DMS79 (cell line): ENCODE measurements around the gene P2RX6.

Source experiments
- DNase-seq: peaks from one replicate; lab custom pipeline; 2025; lab: John Stamatoyannopoulos, UW

The P2RX6 gene

GRCh38 chr22:20979940-20980453, 35.0 kb upstream of the P2RX6 start:
- DNase-seq, result no peak

GRCh38 chr22:20980523-20980922, 34.4 kb upstream of the P2RX6 start:
- no peak for DNase-seq

- DNase-seq, result no peak
These were observed 33.8 kb upstream of the P2RX6 start for GRCh38 chr22:20980938-20981722.

GRCh38 chr22:20981787-20982562, 33.0 kb upstream of the P2RX6 start, which contains the start of gene LZTR1:
TSS of gene LZTR1 (plus strand) at chr22:20982297. CDS start at chr22:20982372, 75 bp downstream.
- no peak for DNase-seq

DNA sequence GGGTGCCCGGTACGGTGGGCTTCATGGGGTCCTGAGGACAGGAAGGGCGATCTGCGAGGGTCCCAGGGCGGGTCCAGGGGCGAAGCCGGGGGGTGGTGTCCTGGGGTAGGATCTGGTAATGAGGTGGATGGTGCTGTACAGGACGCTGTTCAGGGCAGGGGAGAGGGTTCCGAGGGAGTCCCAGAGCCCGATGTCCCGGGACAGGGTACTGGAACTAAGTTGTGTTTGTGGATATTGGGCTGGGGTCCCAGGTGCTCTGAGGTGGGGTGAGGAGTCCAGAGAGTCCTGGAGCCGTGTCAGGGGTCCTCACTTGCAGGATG, 32.4 kb upstream of the P2RX6 start:
- no peak for DNase-seq

GRCh38 chr22:20983081-20983771, 31.7 kb upstream of the P2RX6 start:
- DNase-seq, result no peak

DNA sequence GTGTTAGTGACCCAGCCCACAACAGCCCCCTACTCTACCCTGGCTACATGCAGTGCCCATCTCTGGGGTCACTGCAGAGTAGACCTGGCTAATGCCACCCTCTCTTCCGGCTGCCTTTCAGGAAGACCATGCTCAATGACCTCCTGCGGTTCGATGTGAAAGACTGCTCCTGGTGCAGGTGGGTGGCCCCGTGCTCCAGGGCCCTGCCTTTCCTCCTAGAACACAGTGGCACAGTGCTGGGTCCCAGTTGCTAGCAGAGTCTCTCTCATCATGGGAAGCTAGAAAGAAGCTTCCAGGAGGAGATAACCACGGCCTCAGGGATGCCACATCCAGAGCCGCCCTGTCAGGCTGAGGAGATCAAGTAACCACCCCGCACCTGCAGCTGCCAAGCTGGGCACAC, 29.2 kb upstream of the P2RX6 start:
- no peak for DNase-seq

- no peak for DNase-seq
These were observed 28.6 kb upstream of the P2RX6 start for GRCh38 chr22:20986365-20986764.

- no peak for DNase-seq
These were observed 27.6 kb upstream of the P2RX6 start for GRCh38 chr22:20987375-20987774.

GRCh38 chr22:20988573-20989322, 26.2 kb upstream of the P2RX6 start:
- DNase-seq, result no peak

DNA sequence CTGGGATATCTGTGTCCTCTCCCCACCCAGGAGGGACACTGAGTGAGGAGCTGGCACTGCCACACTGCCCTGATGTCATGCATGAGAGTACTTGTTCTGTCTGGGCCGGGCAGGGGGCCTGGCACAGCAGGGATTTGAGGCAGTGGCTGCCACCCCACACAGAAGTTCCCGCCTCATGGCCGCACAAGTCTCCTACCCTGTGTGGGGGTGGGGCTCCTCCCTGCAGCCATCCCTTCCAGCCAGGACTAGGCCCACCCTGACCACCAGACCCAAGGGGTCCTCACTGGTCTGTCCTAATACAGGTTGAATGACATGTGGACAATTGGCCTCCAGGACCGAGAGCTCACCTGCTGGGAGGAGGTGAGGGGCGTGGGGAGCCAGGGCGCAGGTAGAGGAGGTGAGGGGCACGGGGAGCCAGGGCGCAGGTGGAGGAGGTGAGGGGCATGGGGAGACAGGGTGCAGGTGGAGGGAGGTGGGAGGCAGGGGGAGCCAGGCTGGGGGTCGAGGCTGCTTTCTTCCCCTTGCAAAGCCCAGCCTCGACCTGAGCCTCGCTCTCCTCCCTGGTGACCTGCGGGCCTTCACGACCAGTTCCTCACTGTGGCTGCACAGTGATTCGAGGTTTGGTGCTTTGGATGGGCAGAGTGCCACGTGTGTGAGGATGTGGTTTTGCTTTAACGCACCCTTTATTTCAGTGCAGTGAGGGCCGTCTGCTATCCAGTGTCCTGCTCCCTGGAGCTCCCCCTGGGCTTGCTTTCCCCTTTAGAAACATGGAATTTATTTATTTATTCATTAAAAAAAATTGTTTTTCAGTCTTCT, 25.4 kb upstream of the P2RX6 start:
- no peak for DNase-seq

DNA sequence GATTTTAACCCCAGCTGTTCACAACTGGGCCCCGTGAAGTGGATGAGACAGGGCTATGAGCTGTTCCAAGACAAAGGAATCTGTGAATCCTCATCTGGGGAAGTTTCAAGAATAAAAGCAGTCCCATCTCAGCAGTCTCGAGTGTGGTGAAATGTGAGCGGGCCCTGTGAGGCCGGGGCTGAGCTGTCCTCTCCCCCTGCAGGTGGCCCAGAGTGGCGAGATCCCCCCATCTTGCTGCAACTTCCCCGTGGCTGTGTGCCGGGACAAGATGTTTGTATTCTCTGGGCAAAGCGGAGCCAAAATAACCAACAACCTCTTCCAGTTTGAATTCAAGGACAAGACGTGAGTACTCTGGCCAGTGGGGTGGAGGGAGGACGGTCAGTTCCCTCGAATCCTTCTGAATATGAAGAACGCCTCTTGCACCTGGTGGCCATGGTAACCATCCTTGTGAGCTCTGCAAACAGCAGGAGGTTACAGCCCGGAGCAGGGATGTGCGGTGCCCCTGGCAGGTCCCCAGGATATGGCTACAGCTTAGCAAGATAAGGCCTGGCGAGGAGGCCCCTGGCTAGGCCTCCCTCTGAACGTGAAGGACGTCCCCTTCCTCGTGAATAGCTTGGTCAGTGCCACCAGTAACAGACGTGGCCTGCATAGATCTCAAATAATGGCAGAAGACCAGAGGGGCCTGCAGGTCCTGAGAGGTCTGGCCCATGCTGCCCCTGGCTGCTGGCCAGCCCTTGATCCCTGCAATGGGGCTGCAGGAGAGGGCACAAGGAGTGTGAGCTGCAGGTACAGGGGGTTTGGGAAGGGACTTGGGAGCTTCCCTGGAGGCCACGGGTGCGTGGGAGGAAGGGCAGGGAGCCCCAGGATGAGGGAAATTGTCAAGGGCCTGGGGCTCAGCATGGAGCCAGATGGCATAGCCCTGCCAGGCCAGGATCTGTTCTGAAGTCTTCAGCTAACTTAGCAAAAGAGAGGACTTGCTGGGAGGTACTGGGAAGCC, 24.5 kb upstream of the P2RX6 start:
- DNase-seq, result no peak

GRCh38 chr22:20991252-20992055, 23.5 kb upstream of the P2RX6 start:
- no peak for DNase-seq

DNA sequence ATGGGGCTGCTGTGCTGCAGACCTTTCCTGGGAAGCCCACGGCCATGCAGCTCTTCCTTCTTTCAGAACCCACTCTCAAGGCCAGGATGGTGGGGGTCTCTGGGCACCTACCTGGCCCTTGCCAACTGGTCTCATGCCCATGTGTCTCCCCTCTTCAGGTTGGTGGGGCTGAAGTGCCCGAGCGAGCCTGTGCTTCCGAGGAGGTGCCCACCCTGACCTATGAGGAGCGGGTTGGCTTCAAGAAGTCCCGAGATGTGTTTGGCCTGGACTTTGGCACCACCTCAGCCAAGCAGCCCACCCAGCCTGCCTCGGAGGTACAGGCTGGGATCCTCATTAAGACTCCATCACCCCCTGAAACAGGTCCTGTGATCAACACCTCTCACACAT, 22.9 kb upstream of the P2RX6 start:
- DNase-seq, result no peak

- no peak for DNase-seq
These were observed 22.3 kb upstream of the P2RX6 start for GRCh38 chr22:20992456-20993303.

- DNase-seq, result no peak
These were observed 21.4 kb upstream of the P2RX6 start for GRCh38 chr22:20993304-20994127.
